GM23338 (cell line): ENCODE measurements around the gene KRT83. TPM values are rescaled to one million over a fixed set of nuclear protein-coding genes. Genes with fewer than 3 reads are reported as not detected.

Experiments used
- ATAC-seq: fragments of 200-7000 bp; cut with Tn5 transposase; 3 replicates; pipeline ENCODE4 v1.9.1; 2020
- DNase-seq: peaks from one replicate; pipeline ENCODE4 v3.0.0-alpha.2; 2015; ENCODE audit warnings: low spot score
- H2AFZ ChIP-seq: fragments of 200-600 bp; sonication (generic); 2 replicates; pipeline ENCODE4 v1.8.0; 2016; ENCODE audit warnings: antibody characterized with exemption, mild to moderate bottlenecking, moderate library complexity
- H3F3A ChIP-seq: fragments of 200-600 bp; sonication (generic); replicated peaks from 2 replicates; pipeline ENCODE4 v1.8.0; 2017; ENCODE audit warnings: antibody characterized with exemption, mixed run types, low read depth
- H3K27ac ChIP-seq: fragments of 200-600 bp; sonication (generic); 2 replicates; pipeline ENCODE4 v1.6.1; 2016; ENCODE audit warnings: low read depth
- H3K27me3 ChIP-seq: fragments of 200-600 bp; sonication (generic); 2 replicates; pipeline ENCODE4 v1.8.0; 2016; ENCODE audit warnings: mild to moderate bottlenecking, mixed run types, moderate library complexity; ENCODE audit not compliant: insufficient read depth
- H3K36me3 ChIP-seq: fragments of 200-600 bp; sonication (generic); 2 replicates; pipeline ENCODE4 v1.8.0; 2016; ENCODE audit warnings: mild to moderate bottlenecking; ENCODE audit not compliant: insufficient read depth
- H3K4me1 ChIP-seq: fragments of 200-600 bp; sonication (generic); 2 replicates; pipeline ENCODE4 v1.8.0; 2016; ENCODE audit warnings: mild to moderate bottlenecking, moderate library complexity; ENCODE audit not compliant: insufficient read depth
- H3K4me2 ChIP-seq: fragments of 200-600 bp; sonication (generic); 2 replicates; pipeline ENCODE4 v1.7.1; 2017; ENCODE audit warnings: mixed run types
- H3K4me3 ChIP-seq: fragments of 200-600 bp; sonication (generic); 2 replicates; pipeline ENCODE4 v1.6.1; 2016; ENCODE audit warnings: mixed run types
- H3K79me2 ChIP-seq: fragments of 200-600 bp; sonication (generic); replicated peaks from 2 replicates; pipeline ENCODE4 v1.8.0; 2017; ENCODE audit warnings: mild to moderate bottlenecking; ENCODE audit not compliant: insufficient read depth
- H3K9me2 ChIP-seq: fragments of 200-600 bp; sonication (generic); 2 replicates; pipeline ENCODE4 v1.8.0; 2017; ENCODE audit not compliant: insufficient read depth
- H4K20me1 ChIP-seq: fragments of 200-600 bp; sonication (generic); replicated peaks from 2 replicates; pipeline ENCODE4 v1.8.0; 2017; ENCODE audit warnings: mild to moderate bottlenecking; ENCODE audit not compliant: insufficient read depth
- H3K27ac Mint-ChIP-seq: 2 replicates; pipeline ENCODE4 v1.8.0; 2020; ENCODE audit warnings: inconsistent platforms, mild to moderate bottlenecking, moderate library complexity, mixed read lengths
- H3K27me3 Mint-ChIP-seq: 3 replicates; pipeline ENCODE4 v1.8.0; 2022; ENCODE audit warnings: low read depth, mild to moderate bottlenecking, moderate library complexity, mixed read lengths, inconsistent platforms; ENCODE audit not compliant: insufficient read depth, poor library complexity
- H3K36me3 Mint-ChIP-seq: 3 replicates; pipeline ENCODE4 v1.8.0; 2021; ENCODE audit warnings: low read depth, mild to moderate bottlenecking, inconsistent platforms, moderate library complexity, mixed read lengths
- H3K4me1 Mint-ChIP-seq: 3 replicates; pipeline ENCODE4 v1.8.0; 2020; ENCODE audit warnings: mild to moderate bottlenecking, inconsistent platforms, mixed read lengths
- H3K4me3 Mint-ChIP-seq: 3 replicates; pipeline ENCODE4 v1.8.0; 2021; ENCODE audit warnings: moderate library complexity, mild to moderate bottlenecking, inconsistent platforms, mixed read lengths
- H3K9me3 Mint-ChIP-seq: 3 replicates; pipeline ENCODE4 v1.8.0; 2020; ENCODE audit warnings: moderate library complexity, mild to moderate bottlenecking, inconsistent platforms, mixed read lengths
- CREB1 ChIP-seq: fragments of 250-450 bp; sonication (Bioruptor Pico); IDR thresholded peaks from 2 replicates; pipeline ENCODE4 v1.5.0; 2020; ENCODE audit warnings: low read depth, mild to moderate bottlenecking, moderate library complexity
- ETS1 ChIP-seq: IDR thresholded peaks from 2 replicates; pipeline ENCODE4 v1.6.1; 2016; ENCODE audit warnings: antibody characterized with exemption
- EZH2 ChIP-seq: fragments of 200-600 bp; sonication (generic); IDR thresholded peaks from one replicate; pipeline ENCODE4 v1.8.0; 2017; ENCODE audit warnings: antibody characterized with exemption, mild to moderate bottlenecking, low read depth; ENCODE audit not compliant: unreplicated experiment
- JUNB ChIP-seq: IDR thresholded peaks from one replicate; pipeline ENCODE4 v1.6.1; 2016; ENCODE audit warnings: antibody characterized with exemption; ENCODE audit not compliant: unreplicated experiment
- NANOG ChIP-seq: IDR thresholded peaks from 2 replicates; pipeline ENCODE4 v1.6.1; 2016; ENCODE audit warnings: antibody characterized with exemption, borderline replicate concordance
- REST ChIP-seq: IDR thresholded peaks from one replicate; pipeline ENCODE4 v1.6.1; 2018; ENCODE audit warnings: antibody characterized with exemption; ENCODE audit not compliant: unreplicated experiment
- STAT1 ChIP-seq: IDR thresholded peaks from one replicate; pipeline ENCODE4 v1.6.1; 2016; ENCODE audit warnings: antibody characterized with exemption; ENCODE audit not compliant: unreplicated experiment
- ZNF114 ChIP-seq: fragments of 250-450 bp; sonication (Bioruptor Pico); IDR thresholded peaks from 2 replicates; pipeline ENCODE4 v1.5.0; 2020; ENCODE audit warnings: mild to moderate bottlenecking, moderate library complexity
- ZNF331 ChIP-seq: fragments of 250-450 bp; sonication (Bioruptor Pico); IDR thresholded peaks from 2 replicates; pipeline ENCODE4 v1.5.0; 2020; ENCODE audit warnings: low read depth, mild to moderate bottlenecking, moderate library complexity
- polyA plus RNA-seq: library from polyadenylated mRNA; unstranded; fragments of >200 nt; fragmentation: Nextera tagmentation; extraction: Ambion mirVana; gene quantifications from 2 replicates; pipeline ENCODE4 v1.2.1, GENCODE V29; 2016
- total RNA-seq: library from RNA; depleted of rRNA; stranded (reverse); fragments of >200 nt; shearing (Covaris generic); gene quantifications from 2 replicates; pipeline ENCODE4 v1.2.3, GENCODE V29; 2014

The KRT83 gene
- total and polyA plus RNA-seq, 2 experiments from 2014 or later, result not detected

GRCh38 chr12:52364901-52365489 lies 43.8 kb upstream of the KRT83 start (continued):
- TF ChIP-seq REST, result no peak
- TF ChIP-seq ZNF114 (CRISPR knock-in tag), result no peak
- no peak for TF ChIP-seq JUNB
- TF ChIP-seq ETS1, result no peak
- no peak for TF ChIP-seq NANOG
- no peak for TF ChIP-seq EZH2
- TF ChIP-seq STAT1, result no peak

- H3K9me3 Mint-ChIP-seq, result no peaks in the 10 kb centered on the region
- no peak for TF ChIP-seq REST
- no peak for TF ChIP-seq STAT1
- TF ChIP-seq EZH2, result no peak
- no peak for TF ChIP-seq JUNB
- no peak for TF ChIP-seq CREB1 (CRISPR knock-in tag)
- TF ChIP-seq ETS1, result no peak
- no peak for TF ChIP-seq ZNF331 (CRISPR knock-in tag)
- no peak for TF ChIP-seq NANOG
These were observed 42.9 kb upstream of the KRT83 start for GRCh38 chr12:52364061-52364460.

More at GRCh38 chr12:52364061-52364460, 42.9 kb upstream of the KRT83 start:
- H3K36me3 Mint-ChIP-seq, result no peaks in the 10 kb centered on the region
- Histone ChIP-seq H3K4me2 (no peak overlapping the region), H3K79me2 (no peaks in the 10 kb centered on the region), H3K9me2 (no peaks in the 10 kb centered on the region), H3F3A (no peaks in the 10 kb centered on the region), H2AFZ (no peak overlapping the region), H3K4me1 (no peaks in the 10 kb centered on the region), H4K20me1 (no peaks in the 10 kb centered on the region), H3K27me3 (no peaks in the 10 kb centered on the region), H3K36me3 (no peaks in the 10 kb centered on the region), H3K4me3 (no peak overlapping the region), H3K27ac (no peak overlapping the region)
- no peak overlapping the region for H3K27ac Mint-ChIP-seq
- ATAC-seq, result no peak
- no peaks in the 10 kb centered on the region; the same call in 2 of the 3 replicates for H3K4me1 Mint-ChIP-seq
- no peak overlapping the region for H3K4me3 Mint-ChIP-seq
- no peak for DNase-seq
- peaks cover 2% of the 10 kb centered on the region for H3K27me3 Mint-ChIP-seq
